CD4-positive, alpha-beta T cell treated with Interleukin-4 for 4 hours (primary cell): ENCODE data around the gene TRAF3.

Source experiments
- DNase-seq: peaks from one replicate; pipeline ENCODE4 v3.0.0-alpha.2; 2020

TRAF3 gene

GRCh38 chr14:102910442-102910841 lies 133.2 kb downstream of the TRAF3 start:
- DNase-seq = no peak

DNA sequence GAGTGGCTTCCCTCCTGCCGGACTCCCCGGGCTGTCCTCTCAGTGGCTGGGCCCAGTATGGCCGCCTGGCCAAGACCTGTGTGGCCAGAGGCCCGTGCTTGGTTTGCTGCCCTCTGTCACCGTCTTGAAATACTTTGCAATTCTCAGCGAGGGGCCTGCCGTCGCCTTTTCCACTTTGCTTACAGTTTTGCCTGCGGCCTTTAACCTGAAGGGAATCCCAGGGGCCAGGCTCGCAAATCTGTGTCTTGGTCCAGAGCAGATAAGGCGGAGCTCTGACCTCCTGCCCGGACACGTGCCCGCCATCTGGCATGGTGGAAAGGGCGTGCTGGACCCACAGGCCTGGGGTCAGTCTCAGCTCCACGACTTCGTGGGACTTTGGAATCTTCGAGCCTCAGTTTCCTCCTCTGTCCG lies 134.3 kb downstream of the TRAF3 start:
- no peak for DNase-seq

- no peak for DNase-seq
These were observed 134.9 kb downstream of the TRAF3 start for GRCh38 chr14:102911991-102912761.

DNA sequence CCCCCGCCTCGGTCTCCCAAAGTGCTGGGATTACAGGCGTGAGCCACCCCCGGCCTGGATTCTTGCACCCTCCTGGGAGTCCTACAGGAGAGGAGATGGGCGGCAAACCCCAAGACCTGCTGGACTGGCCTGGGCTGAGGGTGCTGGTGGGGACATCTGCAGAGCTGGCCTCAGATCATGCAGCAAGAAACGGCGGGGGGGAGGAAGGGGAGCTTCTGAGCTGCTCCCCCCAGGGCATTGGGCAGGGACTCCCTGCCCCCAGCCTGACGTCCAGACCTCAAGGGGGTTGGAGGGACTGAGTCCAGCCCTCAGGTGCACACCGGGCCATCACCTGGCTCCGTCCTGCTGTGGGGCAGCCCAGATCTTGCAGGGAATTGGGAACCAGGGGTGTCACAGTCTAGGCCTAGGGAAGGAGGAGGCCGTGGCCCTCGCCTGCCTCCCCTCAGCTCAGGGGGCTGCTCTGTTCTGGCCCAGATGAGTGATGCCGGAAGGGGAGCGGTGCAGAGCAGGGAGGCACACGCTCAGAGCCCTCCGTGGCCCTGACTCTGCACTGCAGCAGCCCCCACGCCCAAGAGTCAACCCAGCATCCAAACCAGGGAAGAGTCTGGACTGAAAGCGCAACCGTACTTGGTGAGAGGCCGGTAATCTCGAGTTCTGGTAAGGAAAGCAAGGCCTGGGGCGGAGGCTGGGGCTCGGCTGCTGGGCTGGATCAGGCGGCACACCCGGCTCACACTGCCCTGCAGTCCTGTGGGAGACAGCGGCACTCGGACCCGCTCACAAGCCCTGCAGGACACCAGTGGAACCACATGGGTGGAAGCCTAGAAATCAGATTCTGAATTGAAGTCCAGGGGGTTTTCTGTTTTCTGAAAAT lies 136.3 kb downstream of the TRAF3 start:
- DNase-seq = no peak

GRCh38 chr14:102914474-102915291 lies 137.4 kb downstream of the TRAF3 start:
- DNase-seq = no peak

DNA sequence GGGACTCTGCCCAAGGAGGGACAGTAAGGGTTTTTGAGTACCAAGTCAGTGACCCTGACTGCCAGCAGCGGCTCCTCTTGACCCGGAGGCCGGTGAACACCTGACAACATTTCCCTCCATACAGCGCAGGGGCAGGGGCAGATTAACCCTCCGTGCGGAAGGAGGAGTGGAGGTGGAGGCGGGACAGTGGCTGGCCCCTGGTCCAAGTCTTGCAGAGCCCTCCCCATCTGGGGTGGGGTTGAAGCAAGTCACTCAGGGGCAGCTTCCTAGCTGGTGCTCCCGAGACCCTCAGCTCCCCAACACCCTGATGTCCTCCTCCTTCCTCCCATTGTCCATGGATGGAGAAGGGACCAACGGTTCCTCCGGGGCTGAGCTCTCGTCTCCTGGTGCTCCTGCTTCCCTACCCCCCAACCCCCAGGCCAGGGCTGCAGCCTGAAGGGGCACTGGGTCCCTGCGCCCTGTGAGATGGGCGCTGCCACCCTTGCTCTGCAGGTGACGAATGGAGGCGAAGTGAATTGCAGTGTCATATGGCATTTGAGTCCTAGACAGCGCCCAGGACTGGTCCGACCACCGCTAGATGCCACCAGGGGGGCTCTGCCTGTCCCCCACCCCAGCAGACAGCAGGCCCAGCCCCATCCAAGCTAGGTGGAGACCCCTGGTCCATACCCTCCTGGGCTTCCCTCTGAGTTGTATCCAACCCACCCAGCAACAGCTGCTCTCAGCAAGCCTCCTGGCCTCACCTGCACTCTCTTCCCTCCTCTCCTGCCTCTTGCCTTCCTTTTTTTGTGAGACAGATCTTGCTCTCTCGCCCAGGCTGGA lies 138.3 kb downstream of the TRAF3 start:
- DNase-seq = no peak

DNA sequence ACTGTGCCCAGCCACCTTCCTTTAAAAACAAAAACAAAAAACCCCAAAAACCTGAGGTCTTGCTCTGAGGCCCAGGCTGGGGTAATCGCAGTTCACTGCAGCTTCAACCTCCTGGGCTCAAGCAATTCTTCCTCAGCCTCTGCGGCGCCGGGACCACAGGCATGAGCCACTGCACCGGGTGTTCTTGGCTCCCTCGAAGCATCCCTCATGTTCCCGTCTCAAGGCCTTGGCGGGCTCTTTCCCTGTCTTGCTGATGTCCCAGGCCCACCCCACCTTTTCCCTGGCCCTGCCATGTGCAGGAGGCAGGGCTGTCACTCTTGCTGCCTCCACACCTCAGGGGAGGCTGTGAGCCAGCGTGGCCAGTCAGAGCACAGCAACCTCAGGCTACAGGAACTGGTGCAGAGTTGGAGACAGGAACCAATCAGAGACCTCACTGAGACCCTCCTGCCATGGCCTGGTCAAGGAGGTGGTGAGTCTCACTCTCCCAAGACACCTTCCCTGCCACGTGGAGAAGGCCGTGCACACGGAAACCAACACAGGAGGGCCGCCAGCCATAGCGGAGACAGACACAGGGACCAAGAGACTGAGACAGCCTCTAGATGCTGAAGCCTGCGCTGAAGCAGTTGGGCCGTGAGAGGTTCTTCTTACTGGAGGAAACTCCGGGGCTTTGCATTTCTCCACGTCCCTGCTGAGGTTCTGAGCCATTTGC lies 139.3 kb downstream of the TRAF3 start:
- no peak for DNase-seq

DNA sequence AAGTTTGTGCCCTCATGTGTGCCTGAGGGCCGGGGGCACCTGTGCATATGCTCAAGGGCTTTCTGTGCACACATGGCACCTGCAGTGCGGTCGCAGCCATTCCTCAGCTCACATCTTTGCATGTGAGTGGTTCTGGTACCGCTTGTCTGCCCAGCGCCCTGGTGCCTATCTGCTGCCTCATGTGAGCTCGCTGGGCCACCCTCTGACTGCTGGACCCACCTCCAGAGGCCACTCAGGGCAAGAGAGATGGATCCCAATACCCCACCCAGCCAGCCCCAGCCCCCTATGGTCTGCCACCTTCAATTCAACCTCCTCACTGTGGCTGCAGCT lies 139.8 kb downstream of the TRAF3 start:
- no peak for DNase-seq

DNA sequence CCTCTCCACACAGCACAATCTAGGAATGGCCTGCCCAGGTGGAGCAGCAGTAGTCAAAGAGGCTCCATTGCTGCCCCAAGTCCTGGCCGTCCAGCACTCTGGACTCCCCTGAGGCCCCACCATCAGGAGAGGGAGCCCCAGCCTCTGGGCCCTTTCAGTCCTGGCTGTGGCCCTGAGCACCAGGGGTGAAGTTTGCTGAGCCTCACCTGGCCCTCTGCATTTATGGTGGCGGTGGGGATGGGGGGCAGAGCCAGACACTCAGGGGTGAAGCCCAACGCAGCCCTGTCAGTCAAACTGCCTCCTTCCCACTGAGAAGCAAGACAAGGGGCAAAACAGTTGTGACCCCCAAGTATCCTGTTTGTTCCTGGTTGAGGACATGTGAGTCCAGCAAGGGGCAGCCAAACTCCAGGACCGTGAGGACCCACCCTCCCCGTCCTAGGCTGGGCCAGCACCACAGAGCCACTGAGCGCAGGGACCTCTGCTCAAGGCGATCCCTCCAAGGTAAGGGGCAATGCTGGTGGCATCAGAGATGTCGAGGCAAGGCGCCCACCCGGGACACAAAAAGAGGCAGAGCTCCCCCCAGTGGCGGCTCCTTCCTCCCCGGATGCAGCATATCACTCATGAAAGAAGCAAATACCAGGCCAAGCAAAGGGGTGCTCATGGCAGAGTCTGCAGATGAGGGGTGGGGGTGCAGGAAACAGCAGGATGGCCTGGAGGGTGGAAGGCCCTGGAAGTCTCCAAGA lies 140.4 kb downstream of the TRAF3 start:
- peak; percentile 50 for DNase-seq

GRCh38 chr14:102918438-102918837 lies 141.2 kb downstream of the TRAF3 start:
- DNase-seq = no peak

- DNase-seq = no peak
These were observed 143.2 kb downstream of the TRAF3 start for GRCh38 chr14:102920273-102920997.

- no peak for DNase-seq
These were observed 143.7 kb downstream of the TRAF3 start for GRCh38 chr14:102920998-102921304.

GRCh38 chr14:102922490-102923200 lies 145.4 kb downstream of the TRAF3 start, which contains the start of gene AMN:
AMN (plus strand) TSS chr14:102922663; CDS start chr14:102922689, 26 bp downstream.
- no peak for DNase-seq

GRCh38 chr14:102923201-102923924 lies 146.1 kb downstream of the TRAF3 start:
- DNase-seq = no peak

GRCh38 chr14:102923925-102924486 lies 146.8 kb downstream of the TRAF3 start:
- no peak for DNase-seq

DNA sequence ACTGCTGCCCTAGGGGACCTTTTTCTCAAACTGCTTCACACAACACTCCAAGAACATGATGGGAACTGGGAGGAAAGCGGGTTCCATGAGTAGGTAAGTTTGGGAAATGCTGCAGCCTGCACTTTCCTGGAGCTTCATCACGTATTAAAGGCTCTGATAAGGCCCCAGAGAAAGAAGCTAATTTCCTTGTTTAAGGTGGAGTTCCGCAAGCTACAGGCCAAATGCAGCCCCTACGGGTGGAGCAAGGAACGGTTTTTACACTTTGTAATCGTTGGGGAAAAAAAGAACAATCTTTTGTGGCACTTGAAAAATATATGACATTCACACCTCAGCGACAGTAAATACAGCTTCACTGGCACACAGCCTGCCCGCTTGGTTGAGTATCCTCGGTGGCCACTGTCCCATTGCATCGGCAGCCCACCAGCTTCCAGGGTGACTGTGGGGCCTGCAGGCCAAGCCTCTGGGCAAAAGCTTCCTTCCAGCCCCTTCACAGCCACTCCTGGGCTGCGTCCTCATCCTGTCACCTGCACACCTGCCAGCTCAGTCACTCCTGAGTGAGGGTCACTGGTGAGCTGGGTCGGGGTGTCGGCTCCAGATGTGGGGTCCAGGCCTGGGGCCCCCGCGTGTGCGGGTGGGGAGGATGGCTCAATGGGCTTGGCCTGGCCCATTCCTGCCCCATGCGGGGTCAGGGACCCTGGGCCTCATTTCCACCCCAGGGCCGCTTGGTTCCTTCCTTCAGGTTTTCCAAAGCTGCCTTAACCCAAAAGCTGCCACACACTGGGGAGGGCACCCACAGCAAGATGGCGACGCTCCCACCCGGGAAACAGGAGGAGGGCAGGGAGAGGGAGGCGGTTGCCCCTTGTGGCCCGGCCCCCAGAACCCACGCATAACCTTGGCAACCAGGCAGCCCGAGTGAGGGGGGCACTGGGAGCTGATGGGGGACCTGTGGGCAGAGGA lies 147.7 kb downstream of the TRAF3 start:
- DNase-seq = no peak

GRCh38 chr14:102925646-102926045 lies 148.4 kb downstream of the TRAF3 start:
- DNase-seq = no peak
